ENCODE results near the gene RBBP4.

GRCh38 chr1:32626176-32626575 lies 24.8 kb upstream of the RBBP4 start:
- no peak for TF ChIP-seq CTCF (IDR thresholded peaks at IDR 0.05)
- no peak for TF ChIP-seq POLR2A (IDR thresholded peaks at IDR 0.05)
